Esophagus squamous epithelium (tissue), 5 donors: ENCODE data around the gene NPPB. TPM values are rescaled to one million over a fixed set of nuclear protein-coding genes. Genes with fewer than 3 reads are reported as not detected.
"Not testable (repeated sequence)": the region's sequence is repeated elsewhere in the genome, so short reads cannot be mapped to it uniquely, and the experiment has no call there.

Experiments
- DNase-seq: peaks from one replicate; lab custom pipeline; 2025; lab: John Stamatoyannopoulos, UW
- H3K27ac ChIP-seq, 4 donors: fragments of 200-600 bp; sonication (generic); one replicate each; pipeline ENCODE4 v1.5.1; 2016 to 2019; ENCODE audit warnings: mild to moderate bottlenecking in 1 of 4
- H3K27me3 ChIP-seq, 4 donors: fragments of 200-600 bp; sonication (generic); 1 replicate in 3 of 4; 2 replicates in 1 of 4; pipeline versions ENCODE4 v1.5.1 to v1.6.0; 2017 to 2021; ENCODE audit warnings: antibody characterized with exemption in 1 of 4
- H3K36me3 ChIP-seq, 3 donors: fragments of 200-600 bp; sonication (generic); one replicate each; pipeline ENCODE4 v1.5.1; 2016 to 2019
- H3K4me1 ChIP-seq, 3 donors: fragments of 200-600 bp; sonication (generic); one replicate each; pipeline ENCODE4 v1.5.1; 2017 to 2019
- H3K4me3 ChIP-seq, 4 donors: fragments of 200-600 bp; sonication (generic); 1 replicate in 3 of 4; 2 replicates in 1 of 4; pipeline ENCODE4 v1.5.1; 2016 to 2019; ENCODE audit warnings: mild to moderate bottlenecking in 2 of 4, moderate library complexity in 1 of 4
- H3K9me3 ChIP-seq, 3 donors: fragments of 200-600 bp; sonication (generic); one replicate each; pipeline ENCODE4 v1.5.1; 2016 to 2019
- POLR2A ChIP-seq, 4 donors: fragments of 450-650 bp; IDR thresholded peaks; one replicate each; pipeline ENCODE4 v1.6.1; 2017; ENCODE audit warnings: antibody characterized with exemption in 4 of 4, mild to moderate bottlenecking in 4 of 4, moderate library complexity in 3 of 4
- WGBS, 2 donors: methylation state at CpG; one replicate each; pipeline ENCODE4 v1.1.5; 2018; 5-methylcytosine and 5-hydroxymethylcytosine counted together
- intact Hi-C: fragments of 100-400 bp; cut with DNase I; formaldehyde crosslinking; loops from one replicate; pipeline ENCODE4 v1.15.0; 2022
- total RNA-seq, 4 donors: library from RNA; depleted of rRNA; stranded (reverse); fragments of >200 nt; gene quantifications; one replicate each; pipeline ENCODE4 v1.1.0, GENCODE V29; 2016
- TF ChIP-seq, protein P1 (sequence below), 6 experiments: fragments of 450-650 bp in 4 of 6; fragments of 200-600 bp in 2 of 6; sonication (generic) in 2 of 6; IDR thresholded peaks; one replicate each; pipeline ENCODE4 v1.5.1; 2016 to 2019; ENCODE audit warnings: antibody characterized with exemption in 6 of 6, mild to moderate bottlenecking in 4 of 6, moderate library complexity in 4 of 6
- donor health status: DM: yes; HTN: yes; CAD: no.

Gene NPPB
- total RNA-seq, 4 donors from 2014 or later, result not detected

DNA sequence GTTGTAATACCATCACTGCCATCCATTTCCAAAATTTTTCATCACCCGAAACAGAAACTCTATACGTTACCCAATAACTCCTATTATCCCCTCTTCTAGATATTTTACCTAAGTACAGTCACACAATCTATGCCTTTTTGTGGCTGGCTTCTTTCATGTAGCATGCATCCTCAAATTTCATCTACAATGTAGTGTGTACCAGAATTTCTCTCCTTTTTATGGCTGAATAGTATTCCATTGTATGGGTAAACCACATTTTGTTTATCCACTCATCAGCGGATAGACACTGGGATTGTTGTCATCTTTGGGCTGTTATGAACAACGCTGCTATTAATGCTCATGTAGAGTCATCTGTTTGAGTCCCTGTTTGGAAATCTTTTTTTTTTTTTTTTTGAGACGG is 46.2 kb upstream of the NPPB start:
- intact Hi-C loops, result no loop called here

DNA sequence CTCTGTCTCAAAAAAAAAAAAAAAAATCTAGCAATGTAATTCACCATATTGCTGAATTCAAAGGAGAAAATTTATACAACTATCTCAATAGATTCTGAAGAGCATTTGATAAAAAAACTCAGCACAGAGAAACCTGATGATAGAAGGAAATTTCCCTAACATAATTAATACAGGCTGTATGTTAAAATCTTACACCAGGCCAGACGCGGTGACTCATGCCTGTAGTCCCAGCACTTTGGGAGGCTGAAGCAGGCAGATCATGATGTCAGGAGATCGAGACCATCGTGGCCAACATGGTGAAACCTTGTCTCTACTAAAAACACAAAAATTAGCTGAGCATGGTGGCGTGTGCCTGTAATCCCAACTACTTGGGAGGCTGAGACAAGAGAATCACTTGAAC is 45.4 kb upstream of the NPPB start:
- H3K4me1 ChIP-seq, intact Hi-C loops, H3K36me3 ChIP-seq, H3K9me3 ChIP-seq, H3K4me3 ChIP-seq, DNase-seq, H3K27ac ChIP-seq: not testable (repeated sequence)
- 71 to 95% methylated on average over 5 of the region's 5 CpGs for WGBS, 2 donors
- H3K27me3 ChIP-seq, result peaks cover 0 to 22% (median 3%) of the 10 kb centered on the region in 4 donors

More for the DNA sequence above, 46.2 kb upstream of the NPPB start:
- peaks cover 0 to 17% (median 0%) of the 10 kb centered on the region in 3 donors for H3K4me1 ChIP-seq
- H3K27ac ChIP-seq, result no peak overlapping the region
- TF ChIP-seq, protein P1, sequence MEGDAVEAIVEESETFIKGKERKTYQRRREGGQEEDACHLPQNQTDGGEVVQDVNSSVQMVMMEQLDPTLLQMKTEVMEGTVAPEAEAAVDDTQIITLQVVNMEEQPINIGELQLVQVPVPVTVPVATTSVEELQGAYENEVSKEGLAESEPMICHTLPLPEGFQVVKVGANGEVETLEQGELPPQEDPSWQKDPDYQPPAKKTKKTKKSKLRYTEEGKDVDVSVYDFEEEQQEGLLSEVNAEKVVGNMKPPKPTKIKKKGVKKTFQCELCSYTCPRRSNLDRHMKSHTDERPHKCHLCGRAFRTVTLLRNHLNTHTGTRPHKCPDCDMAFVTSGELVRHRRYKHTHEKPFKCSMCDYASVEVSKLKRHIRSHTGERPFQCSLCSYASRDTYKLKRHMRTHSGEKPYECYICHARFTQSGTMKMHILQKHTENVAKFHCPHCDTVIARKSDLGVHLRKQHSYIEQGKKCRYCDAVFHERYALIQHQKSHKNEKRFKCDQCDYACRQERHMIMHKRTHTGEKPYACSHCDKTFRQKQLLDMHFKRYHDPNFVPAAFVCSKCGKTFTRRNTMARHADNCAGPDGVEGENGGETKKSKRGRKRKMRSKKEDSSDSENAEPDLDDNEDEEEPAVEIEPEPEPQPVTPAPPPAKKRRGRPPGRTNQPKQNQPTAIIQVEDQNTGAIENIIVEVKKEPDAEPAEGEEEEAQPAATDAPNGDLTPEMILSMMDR (IDR thresholded peaks at IDR 0.05), result no peak
- no peak for TF ChIP-seq POLR2A (IDR thresholded peaks at IDR 0.05)
- no peak overlapping the region for H3K4me3 ChIP-seq
- WGBS, 2 donors, result 91 to 97% methylated on average over 5 of the region's 5 CpGs
- DNase-seq, result no peak
- no peaks in the 10 kb centered on the region for H3K36me3 ChIP-seq
- peaks cover 0 to 13% (median 0%) of the 10 kb centered on the region in 4 donors for H3K27me3 ChIP-seq
- H3K9me3 ChIP-seq, result no peaks in the 10 kb centered on the region

DNA sequence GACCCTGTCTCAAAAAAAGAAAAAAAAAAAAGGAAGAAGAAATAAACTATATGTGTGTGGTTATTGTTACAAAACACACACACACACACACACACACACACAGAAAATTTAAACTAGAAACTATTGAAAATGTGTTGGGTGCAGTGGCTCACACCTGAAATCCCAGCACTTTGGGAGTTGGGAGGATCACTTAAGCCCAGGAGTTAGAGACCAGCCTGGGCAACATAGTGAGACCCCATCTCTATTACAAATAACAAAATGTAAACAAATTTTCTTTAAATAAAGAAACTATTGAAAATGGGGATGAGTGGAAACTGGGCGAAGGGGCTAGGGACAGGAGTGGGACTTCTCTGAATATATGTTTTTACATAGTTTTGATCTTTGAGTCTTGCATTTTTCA is 44.5 kb upstream of the NPPB start:
- Histone ChIP-seq H3K4me3 (no peak overlapping the region), H3K27me3 (peaks cover 0 to 31% (median 12%) of the 10 kb centered on the region in 4 donors), H3K27ac (no peak overlapping the region), H3K9me3 (no peaks in the 10 kb centered on the region), H3K36me3 (no peaks in the 10 kb centered on the region), H3K4me1 (peaks cover 0 to under 1% (median 0%) of the 10 kb centered on the region in 3 donors)
- TF ChIP-seq, protein P1 (IDR thresholded peaks at IDR 0.05), result no peak
- no peak for TF ChIP-seq POLR2A (IDR thresholded peaks at IDR 0.05)
- DNase-seq, result no peak
- WGBS, 2 donors, result 86 to 90% methylated on average over 1 of the region's 1 CpG
- intact Hi-C loops, result no loop called here

DNA sequence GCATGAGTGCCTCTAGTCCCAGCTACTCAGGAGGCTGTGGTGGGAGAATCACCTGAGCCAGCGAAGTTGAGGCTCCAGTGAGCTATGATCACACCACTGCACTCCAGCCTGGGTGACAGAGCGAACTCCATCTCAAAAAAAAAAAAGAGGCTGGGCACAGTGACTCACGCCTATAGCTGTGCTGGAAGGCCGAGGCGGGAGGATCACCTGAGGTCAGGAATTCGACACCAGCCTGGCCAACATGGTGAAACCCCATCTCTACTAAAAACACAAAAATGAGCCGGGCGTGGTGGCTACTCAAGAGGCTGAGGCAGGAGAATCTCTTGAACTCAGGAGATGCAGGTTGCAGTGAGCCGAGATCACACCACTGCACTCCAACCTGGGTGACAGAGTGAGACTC is 42.7 kb upstream of the NPPB start:
- DNase-seq, H3K4me1 ChIP-seq, H3K4me3 ChIP-seq, H3K27ac ChIP-seq, intact Hi-C loops, H3K9me3 ChIP-seq, H3K36me3 ChIP-seq: not testable (repeated sequence)
- 43 to 61% methylated on average over 8 of the region's 9 CpGs for WGBS, 2 donors
- H3K27me3 ChIP-seq, result peaks cover 0 to 48% (median 15%) of the 10 kb centered on the region in 4 donors

DNA sequence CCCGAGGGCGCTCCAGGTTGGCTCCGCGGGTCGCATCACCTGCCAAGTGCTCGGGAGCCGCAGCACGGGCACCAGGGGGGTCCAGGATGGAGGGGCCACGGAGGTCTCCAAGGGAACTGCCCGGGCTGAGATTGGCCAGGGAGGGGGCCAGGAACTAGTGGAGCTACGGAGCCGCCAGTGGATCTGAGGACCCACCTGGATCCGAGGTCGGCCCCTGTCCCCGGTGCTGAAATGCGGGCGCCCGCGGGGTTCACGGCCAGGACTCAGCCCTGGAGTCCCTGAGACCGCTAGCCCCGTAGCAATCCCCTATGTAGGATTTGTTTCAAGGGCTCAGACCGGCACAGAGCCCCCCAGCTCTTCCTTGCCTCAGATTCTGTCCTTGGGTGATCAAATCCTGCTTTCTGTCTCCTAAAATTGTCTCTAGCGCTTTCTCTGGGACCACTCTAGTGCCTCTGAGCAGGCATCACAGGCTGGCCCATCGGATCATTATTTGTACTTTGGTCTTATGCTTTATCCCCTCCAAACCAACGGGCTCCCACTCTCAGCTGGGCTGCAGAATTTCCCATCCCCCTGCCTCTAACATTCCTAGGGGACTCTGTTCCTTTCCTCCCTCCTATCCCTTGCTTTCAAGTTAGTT is 40.2 kb upstream of the NPPB start:
- TF ChIP-seq, protein P1 (IDR thresholded peaks at IDR 0.05), result no peak
- TF ChIP-seq POLR2A (IDR thresholded peaks at IDR 0.05), result no peak
- peaks cover 0 to 67% (median 15%) of the 10 kb centered on the region in 4 donors for H3K27me3 ChIP-seq
- H3K27ac ChIP-seq, result no peak overlapping the region
- intact Hi-C loops, result loop anchor here (10.0 kb wide), 1 partner anchor 54 kb away; the partner anchor contains the start of gene NPPA
- 46% methylated on average over 4 of the region's 26 CpGs for WGBS, 2 donors
- H3K36me3 ChIP-seq, result no peaks in the 10 kb centered on the region
- no peak for DNase-seq
- no peaks in the 10 kb centered on the region for H3K9me3 ChIP-seq
- H3K4me3 ChIP-seq, result no peak overlapping the region
- H3K4me1 ChIP-seq, result no peaks in the 10 kb centered on the region

DNA sequence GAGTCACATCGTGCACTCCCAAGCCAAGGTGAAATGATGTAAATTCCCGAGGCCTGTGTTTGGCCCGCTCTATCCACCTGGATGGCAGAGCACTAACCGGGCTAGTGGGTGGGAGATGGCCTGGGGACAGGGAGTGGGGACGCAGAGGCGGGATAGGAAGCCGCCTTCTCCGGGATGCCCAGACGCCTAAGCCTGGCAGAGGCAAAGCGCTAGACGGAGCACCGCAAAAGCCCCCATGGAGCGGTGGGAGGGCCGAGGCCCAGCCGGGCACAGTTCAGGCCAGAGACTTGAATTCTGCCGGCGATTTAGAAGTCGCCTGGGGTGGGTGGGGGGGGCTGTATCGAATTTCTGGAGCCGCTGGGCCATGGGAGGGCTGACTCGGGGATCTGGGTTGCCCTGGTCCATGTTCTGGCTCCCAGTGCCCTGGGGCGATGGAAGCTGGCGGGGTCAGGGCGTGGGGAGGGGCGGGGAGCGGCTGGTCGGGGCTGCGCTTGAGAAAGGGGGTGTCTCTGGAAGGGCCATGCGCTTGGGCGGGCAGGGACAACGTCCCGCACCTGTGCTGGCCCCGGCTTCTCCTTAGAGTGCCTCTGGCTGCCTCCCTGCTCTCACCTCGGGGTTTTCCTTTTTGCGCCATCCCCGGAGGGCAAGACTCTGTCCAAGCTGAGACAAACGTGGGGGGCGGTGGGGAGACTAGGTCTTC is 39.5 kb upstream of the NPPB start:
- intact Hi-C loops, result loop anchor here (10.0 kb wide), 1 partner anchor 53 kb away; the partner anchor contains the start of gene NPPA
- no peaks in the 10 kb centered on the region for H3K36me3 ChIP-seq
- H3K4me1 ChIP-seq, result no peaks in the 10 kb centered on the region
- TF ChIP-seq, protein P1 (IDR thresholded peaks at IDR 0.05), result no peak
- TF ChIP-seq POLR2A (IDR thresholded peaks at IDR 0.05), result no peak
- H3K27me3 ChIP-seq, result peaks cover 0 to 73% (median 15%) of the 10 kb centered on the region in 4 donors
- H3K4me3 ChIP-seq, result no peak overlapping the region
- no peaks in the 10 kb centered on the region for H3K9me3 ChIP-seq
- no peak for DNase-seq
- no peak overlapping the region for H3K27ac ChIP-seq
- WGBS, 2 donors, result 36 to 48% methylated on average over 14 to 18 of the region's 38 CpGs

DNA sequence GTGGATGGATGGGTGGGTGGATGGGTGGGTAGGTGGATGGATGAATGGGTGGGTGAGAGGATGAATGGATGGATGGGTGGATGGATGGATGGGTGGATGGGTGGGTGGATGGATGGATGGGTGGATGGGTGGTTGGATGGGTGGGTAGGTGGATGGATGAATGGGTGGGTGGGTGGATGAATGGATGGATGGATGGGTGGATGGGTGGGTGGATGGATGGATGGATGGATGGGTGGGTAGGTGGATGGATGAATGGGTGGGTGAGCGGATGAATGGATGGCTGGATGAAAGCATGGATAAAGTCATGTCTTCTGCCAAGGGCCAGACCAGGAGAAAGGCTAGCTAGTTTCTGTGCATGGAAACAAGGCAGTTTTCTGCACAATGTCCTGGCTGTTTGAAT is 35.8 kb upstream of the NPPB start:
- intact Hi-C loops, result loop anchor here (10.0 kb wide), 1 partner anchor 50 kb away; the partner anchor contains the start of gene NPPA
- 65 to 68% methylated on average over 1 of the region's 1 CpG for WGBS, 2 donors
- not testable (repeated sequence) for H3K9me3 ChIP-seq, H3K36me3 ChIP-seq, H3K4me1 ChIP-seq, DNase-seq, H3K27ac ChIP-seq, H3K4me3 ChIP-seq
- peaks cover 0 to 80% (median 15%) of the 10 kb centered on the region in 4 donors for H3K27me3 ChIP-seq
